Activated CD4-positive, CD25-positive, alpha-beta regulatory T cell treated with anti-CD3 and anti-CD28 coated beads, Interleukin-2, amount 50 U/mL, for 16 hours (primary cell): ENCODE data around the gene MTUS2.

Experiments
- DNase-seq: peaks from one replicate; pipeline ENCODE4 v3.0.0-alpha.2; 2020; ENCODE audit warnings: low read depth, low spot score

The MTUS2 gene

GRCh38 chr13:28859069-28859468 lies 38.9 kb downstream of the MTUS2 start:
- no peak for DNase-seq

- DNase-seq = no peak
Measured at GRCh38 chr13:28859717-28860116, 39.6 kb downstream of the MTUS2 start.

DNA sequence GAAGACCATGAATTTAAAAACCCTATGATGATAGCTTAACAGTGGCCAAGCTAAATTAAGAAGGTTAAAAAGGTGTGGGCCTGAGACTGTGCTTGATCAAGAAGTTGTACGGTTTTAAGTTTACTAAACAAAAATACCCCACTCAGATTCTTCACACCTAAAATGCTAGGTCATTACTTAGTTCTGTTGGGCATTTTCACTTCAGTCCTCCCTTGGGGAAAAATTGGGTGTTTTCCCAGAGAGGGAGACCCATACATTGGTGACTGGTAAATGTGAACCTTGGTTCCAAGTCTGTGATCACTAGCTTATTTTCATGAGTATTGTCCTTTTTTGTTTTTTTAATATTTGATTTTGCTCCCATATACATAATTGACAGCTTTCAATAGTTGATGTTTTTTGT lies 44.4 kb downstream of the MTUS2 start:
- no peak for DNase-seq

GRCh38 chr13:28865149-28865744 lies 45.1 kb downstream of the MTUS2 start:
- DNase-seq = no peak

GRCh38 chr13:28865951-28866350 lies 45.8 kb downstream of the MTUS2 start:
- no peak for DNase-seq

DNA sequence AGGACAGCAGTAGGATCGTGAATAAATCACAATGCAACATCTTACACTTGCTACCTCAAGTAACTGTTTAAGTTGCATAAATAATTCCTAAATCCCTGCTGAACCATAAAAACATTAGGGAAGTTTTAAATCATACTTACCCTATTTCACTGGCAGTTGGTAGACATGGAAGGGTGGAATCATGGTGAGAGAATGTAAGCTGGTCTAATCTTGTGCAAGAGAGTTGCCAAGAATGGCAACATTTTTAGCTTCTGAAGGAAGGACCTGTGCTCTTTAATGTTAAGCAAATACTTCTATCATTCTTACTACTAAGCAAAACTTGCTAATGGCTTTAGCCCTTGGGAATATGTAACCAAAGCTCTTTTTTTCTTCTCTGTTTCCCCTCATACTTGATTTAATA lies 46.8 kb downstream of the MTUS2 start:
- no peak for DNase-seq

GRCh38 chr13:28867564-28867963 lies 47.4 kb downstream of the MTUS2 start:
- DNase-seq = no peak

- no peak for DNase-seq
Measured at GRCh38 chr13:28872427-28873176, 52.5 kb downstream of the MTUS2 start.

GRCh38 chr13:28875846-28876615 lies 55.9 kb downstream of the MTUS2 start:
- no peak for DNase-seq

DNA sequence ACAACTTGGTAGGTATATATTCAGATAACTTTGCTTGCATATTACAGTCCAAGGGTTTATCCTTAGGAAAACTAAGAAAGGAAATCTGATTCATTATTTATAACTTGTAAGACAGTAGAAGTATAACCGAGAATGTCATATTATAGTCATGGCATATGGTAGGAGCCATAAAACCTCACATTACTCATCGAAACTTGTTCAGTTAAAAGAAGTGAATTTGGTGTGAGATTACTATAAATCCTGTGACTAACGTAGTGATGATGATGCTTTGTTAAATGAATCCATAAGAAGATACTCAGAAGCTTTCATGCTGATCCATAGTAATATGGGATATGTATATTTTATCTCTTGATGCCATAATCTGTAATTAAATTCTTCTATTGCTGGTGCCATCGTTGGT lies 57.3 kb downstream of the MTUS2 start:
- no peak for DNase-seq

- no peak for DNase-seq
Measured at GRCh38 chr13:28885181-28885580, 65.0 kb downstream of the MTUS2 start.

- no peak for DNase-seq
Measured at GRCh38 chr13:28889086-28889732, 69.1 kb downstream of the MTUS2 start.

DNA sequence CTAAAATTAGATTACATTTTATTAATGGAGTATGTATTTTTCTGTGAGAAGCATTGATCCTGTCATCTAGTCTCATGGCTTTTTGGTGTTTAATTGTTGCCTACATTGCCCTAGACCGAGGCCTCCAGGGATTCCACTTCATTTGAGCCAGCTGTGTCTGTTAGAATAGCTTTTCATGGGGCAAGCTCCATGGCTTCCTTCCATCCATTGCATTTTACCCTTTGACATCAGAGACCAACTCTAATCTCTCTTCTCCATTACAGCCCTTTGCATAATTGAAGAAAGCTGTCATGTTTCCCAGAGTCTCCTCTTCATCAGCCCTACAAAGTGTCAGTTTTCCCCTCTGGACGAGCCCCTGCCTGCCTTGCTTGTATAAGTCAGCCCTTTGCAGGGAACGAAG lies 70.6 kb downstream of the MTUS2 start:
- no peak for DNase-seq

DNA sequence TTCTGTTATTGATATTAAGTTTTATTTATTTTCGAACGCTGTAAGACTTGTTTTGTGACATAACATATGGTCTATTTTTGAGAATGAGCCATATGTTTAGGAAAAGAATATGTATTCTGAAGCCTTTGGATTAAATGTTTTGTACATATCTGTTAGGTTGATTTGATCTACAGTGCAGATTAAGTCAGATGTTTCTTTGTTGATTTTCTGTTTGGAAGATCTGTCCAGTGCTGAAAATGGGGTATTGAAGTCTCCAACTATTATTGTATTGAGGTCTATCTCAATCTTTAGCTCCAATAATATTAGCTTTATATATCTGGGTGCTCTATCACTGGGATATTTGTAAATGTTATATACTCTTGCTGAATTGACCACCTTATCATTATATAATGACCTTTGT lies 97.9 kb downstream of the MTUS2 start:
- no peak for DNase-seq

GRCh38 chr13:28922341-28922740 lies 102.2 kb downstream of the MTUS2 start:
- no peak for DNase-seq

GRCh38 chr13:28935104-28935503 lies 115.0 kb downstream of the MTUS2 start:
- DNase-seq = no peak

DNA sequence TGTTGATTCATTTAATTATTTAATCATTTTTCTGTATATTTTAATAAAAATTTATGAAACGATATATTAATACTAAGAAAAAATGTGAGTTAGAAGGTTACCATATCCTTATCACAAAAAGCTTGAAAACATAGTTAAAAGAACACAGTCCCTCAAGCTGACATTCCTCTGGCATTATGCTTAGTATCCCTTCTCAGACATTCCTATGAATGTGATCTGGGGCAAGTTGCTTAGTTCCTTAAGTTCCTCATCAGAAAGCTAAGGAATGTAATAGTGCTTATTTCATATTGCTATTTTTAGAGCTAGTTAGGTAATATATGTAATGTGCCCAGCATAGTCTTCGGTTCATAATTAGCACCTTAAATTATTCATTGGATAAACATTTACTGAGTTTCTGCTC lies 122.8 kb downstream of the MTUS2 start:
- DNase-seq = no peak

GRCh38 chr13:28953714-28954418 lies 133.7 kb downstream of the MTUS2 start:
- DNase-seq = no peak

- no peak for DNase-seq
Measured at GRCh38 chr13:28954419-28954725, 134.2 kb downstream of the MTUS2 start.

DNA sequence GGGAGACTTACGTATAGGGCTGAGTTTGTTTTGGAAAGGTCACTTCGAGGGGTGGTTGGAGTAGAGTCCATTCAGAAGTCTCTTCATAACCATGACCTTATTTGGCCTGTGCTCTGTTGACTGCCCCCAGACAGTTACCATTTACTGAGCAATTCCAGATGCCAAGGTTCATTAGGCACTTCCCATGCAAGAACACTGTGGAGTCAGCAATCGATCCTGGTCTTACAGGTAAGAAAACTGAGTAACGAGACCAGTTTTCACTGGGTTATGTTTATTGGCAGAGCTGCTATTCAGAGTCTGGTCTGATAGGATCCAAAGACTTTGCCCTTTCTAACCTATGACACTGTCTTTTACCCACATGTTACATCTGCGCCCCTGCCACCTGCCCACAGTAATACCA lies 134.7 kb downstream of the MTUS2 start:
- DNase-seq = no peak

GRCh38 chr13:28955264-28955966 lies 135.3 kb downstream of the MTUS2 start:
- DNase-seq = no peak
